ENCODE results near the gene BIRC2. TPM values are rescaled to one million over a fixed set of nuclear protein-coding genes. Genes with fewer than 3 reads are reported as not detected.
A peak's percentile ranks its signal among the peaks of the same experiment; 100 is the strongest.
"Not testable (repeated sequence)": the region's sequence is repeated elsewhere in the genome, so short reads cannot be mapped to it uniquely, and the experiment has no call there.

BIRC2 gene
- total and polyA plus RNA-seq, 2 donors from 2014 or later: 34.0 to 42.4 TPM

GRCh38 chr11:102338479-102339010 lies 8.5 kb upstream of the BIRC2 start:
- no peak for TF ChIP-seq CTCF (IDR thresholded peaks at IDR 0.05; ENCODE audit: borderline replicate concordance, extremely low read depth, insufficient read depth)
- H3K4me1 ChIP-seq (ENCODE audit: control insufficient read depth in 2 of 3, insufficient read depth in 2 of 3, low read depth in 1 of 3, low read length in 3 of 3): no peaks in the 10 kb centered on the region
- FAIRE-seq (no peak), DNase-seq (no peak)
- intact Hi-C loops (cut with DNase I): no loop called here
- no peak overlapping the region for H3K9ac ChIP-seq (ENCODE audit: low read length in 3 of 3)
- H3K27ac ChIP-seq (ENCODE audit: low read depth in 2 of 2, low read length in 2 of 2): no peak overlapping the region
- H3K27me3 ChIP-seq (ENCODE audit: control insufficient read depth, insufficient read depth, low read length): no peaks in the 10 kb centered on the region
- H3K9me3 ChIP-seq (ENCODE audit: control insufficient read depth in 2 of 3, insufficient read depth in 1 of 3, low read length in 3 of 3): no peaks in the 10 kb centered on the region
- H3K4me3 ChIP-seq (ENCODE audit: low read length in 3 of 3): no peak overlapping the region
- H3K36me3 ChIP-seq (ENCODE audit: control insufficient read depth in 2 of 3, insufficient read depth in 3 of 3, low read length in 3 of 3): no peaks in the 10 kb centered on the region

- H3K27me3 ChIP-seq (ENCODE audit: control insufficient read depth, insufficient read depth, low read length); H3K9me3 ChIP-seq (ENCODE audit: control insufficient read depth in 2 of 3, insufficient read depth in 1 of 3, low read length in 3 of 3); H3K36me3 ChIP-seq (ENCODE audit: control insufficient read depth in 2 of 3, insufficient read depth in 3 of 3, low read length in 3 of 3); H3K4me1 ChIP-seq (ENCODE audit: control insufficient read depth in 2 of 3, insufficient read depth in 2 of 3, low read depth in 1 of 3, low read length in 3 of 3); FAIRE-seq; H3K4me3 ChIP-seq (ENCODE audit: low read length in 3 of 3); H3K9ac ChIP-seq (ENCODE audit: low read length in 3 of 3); intact Hi-C loops (cut with DNase I); H3K27ac ChIP-seq (ENCODE audit: low read depth in 2 of 2, low read length in 2 of 2): not testable (repeated sequence)
- DNase-seq: peak in 1 of 5 donors; percentile 29
Observed at GRCh38 chr11:102341311-102341710, 5.7 kb upstream of the BIRC2 start.

GRCh38 chr11:102341844-102342318 lies 5.1 kb upstream of the BIRC2 start:
- Histone ChIP-seq H3K27me3 (ENCODE audit: control insufficient read depth, insufficient read depth, low read length) (no peaks in the 10 kb centered on the region), H3K4me3 (ENCODE audit: low read length in 3 of 3) (no peak overlapping the region), H3K9ac (ENCODE audit: low read length in 3 of 3) (no peak overlapping the region), H3K9me3 (ENCODE audit: control insufficient read depth in 2 of 3, insufficient read depth in 1 of 3, low read length in 3 of 3) (no peaks in the 10 kb centered on the region), H3K36me3 (ENCODE audit: control insufficient read depth in 2 of 3, insufficient read depth in 3 of 3, low read length in 3 of 3) (no peaks in the 10 kb centered on the region), H3K27ac (ENCODE audit: low read depth in 2 of 2, low read length in 2 of 2) (no peak overlapping the region), H3K4me1 (ENCODE audit: control insufficient read depth in 2 of 3, insufficient read depth in 2 of 3, low read depth in 1 of 3, low read length in 3 of 3) (peaks cover 0 to 3% (median 0%) of the 10 kb centered on the region in 3 donors)
- FAIRE-seq: peak; percentile 77
- peak; percentile 80 for TF ChIP-seq CTCF (IDR thresholded peaks at IDR 0.05; ENCODE audit: borderline replicate concordance, extremely low read depth, insufficient read depth)
- DNase-seq: peak in 4 of 5 donors; percentile 66 to 93 (median 82)
- intact Hi-C loops (cut with DNase I): no loop called here

GRCh38 chr11:102343809-102344208 lies 3.2 kb upstream of the BIRC2 start:
- TF ChIP-seq CTCF (IDR thresholded peaks at IDR 0.05; ENCODE audit: borderline replicate concordance, extremely low read depth, insufficient read depth): no peak
- Histone ChIP-seq H3K9ac (ENCODE audit: low read length in 3 of 3) (no peak overlapping the region), H3K27ac (ENCODE audit: low read depth in 2 of 2, low read length in 2 of 2) (no peak overlapping the region), H3K36me3 (ENCODE audit: control insufficient read depth in 2 of 3, insufficient read depth in 3 of 3, low read length in 3 of 3) (no peaks in the 10 kb centered on the region), H3K9me3 (ENCODE audit: control insufficient read depth in 2 of 3, insufficient read depth in 1 of 3, low read length in 3 of 3) (no peaks in the 10 kb centered on the region), H3K4me1 (ENCODE audit: control insufficient read depth in 2 of 3, insufficient read depth in 2 of 3, low read depth in 1 of 3, low read length in 3 of 3) (peaks cover 0 to 3% (median 0%) of the 10 kb centered on the region in 3 donors), H3K27me3 (ENCODE audit: control insufficient read depth, insufficient read depth, low read length) (no peaks in the 10 kb centered on the region), H3K4me3 (ENCODE audit: low read length in 3 of 3) (no peak overlapping the region)
- no peak for DNase-seq
- FAIRE-seq: no peak
- intact Hi-C loops (cut with DNase I): no loop called here

All from kidney (tissue), 14 donors.